Upper lobe of right lung (tissue), 1 donor: Measurements from ENCODE around the gene SAFB. TPM values are rescaled to one million over a fixed set of nuclear protein-coding genes. Genes with fewer than 3 reads are reported as not detected.

Experiments used
- ATAC-seq: fragments of 200-7000 bp; cut with Tn5 transposase; one replicate; pipeline ENCODE4 v1.9.1; 2020; ENCODE audit warnings: mild to moderate bottlenecking, moderate library complexity
- DNase-seq: peaks from one replicate; pipeline ENCODE4 v3.0.0-alpha.2; 2020
- H3K27ac ChIP-seq: fragments of 200-600 bp; one replicate; pipeline ENCODE4 v1.8.0; 2022
- H3K27me3 ChIP-seq: fragments of 200-600 bp; one replicate; pipeline ENCODE4 v1.8.0; 2022; ENCODE audit warnings: mild to moderate bottlenecking
- H3K36me3 ChIP-seq: fragments of 200-600 bp; one replicate; pipeline ENCODE4 v1.8.0; 2022
- H3K4me1 ChIP-seq: fragments of 200-600 bp; one replicate; pipeline ENCODE4 v1.8.0; 2022
- H3K4me3 ChIP-seq: fragments of 200-600 bp; one replicate; pipeline ENCODE4 v1.8.0; 2022; ENCODE audit warnings: mild to moderate bottlenecking
- H3K9me3 ChIP-seq: fragments of 200-600 bp; one replicate; pipeline ENCODE4 v1.8.0; 2022
- intact Hi-C: fragments of 100-400 bp; cut with DNase I; formaldehyde crosslinking; loops from one replicate; pipeline ENCODE4 v1.11.0; 2022
- total RNA-seq: library from RNA; stranded (reverse); fragmentation: NEBNext Ultra II Directional; extraction: Animal tissue kit (Norgen Biotek cat#: 25700); gene quantifications from one replicate; pipeline ENCODE4 v1.2.1, GENCODE V29; 2021
- TF ChIP-seq, protein P1 (sequence below): fragments of 200-600 bp; IDR thresholded peaks from one replicate; pipeline ENCODE4 v1.8.0; 2022; ENCODE audit warnings: antibody characterized with exemption
- donor health status: DM: no; HTN: yes; CAD: no; lungs with severe emphysema.

SAFB gene
- total RNA-seq, 1 donor from 2014 or later: 71.9 TPM

DNA sequence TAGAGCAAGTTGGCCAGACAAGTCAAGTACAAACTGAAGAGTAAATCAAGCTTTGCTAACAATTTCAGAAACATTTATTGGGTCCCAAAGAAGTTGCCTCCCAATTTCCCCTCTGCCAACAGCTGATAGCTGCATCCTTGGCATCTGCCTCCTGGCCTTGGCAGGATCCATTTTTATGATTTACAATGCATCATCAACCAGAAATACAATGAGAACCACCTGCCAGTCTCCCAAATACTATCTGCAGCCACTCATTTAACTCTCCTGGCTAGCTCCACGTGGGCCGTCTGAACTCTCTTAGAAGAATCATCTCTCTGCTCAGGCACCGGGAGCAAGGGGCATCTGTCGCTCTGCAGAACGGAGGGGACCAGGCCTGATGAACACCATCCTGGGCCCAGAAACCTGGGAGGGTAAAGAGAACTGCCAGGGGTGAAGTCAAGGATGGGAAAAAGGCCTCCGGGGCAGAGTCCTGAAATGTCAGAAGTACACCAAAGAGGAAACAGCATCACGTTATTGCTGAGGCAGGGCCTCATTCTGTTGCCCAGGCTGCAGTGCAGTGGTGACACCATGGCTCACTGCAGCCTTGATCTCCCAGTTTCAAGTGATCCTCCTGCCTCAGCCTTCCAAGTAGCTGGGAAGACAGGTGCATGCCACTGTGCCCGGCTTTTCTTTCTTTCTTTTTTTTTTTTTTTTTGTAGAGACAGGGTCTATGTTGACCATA, 94.5 kb downstream of the SAFB start:
- H3K9me3 ChIP-seq: no peaks in the 10 kb centered on the region
- no peaks in the 10 kb centered on the region for H3K27me3 ChIP-seq
- intact Hi-C loops: no loop called here
- TF ChIP-seq, protein P1, sequence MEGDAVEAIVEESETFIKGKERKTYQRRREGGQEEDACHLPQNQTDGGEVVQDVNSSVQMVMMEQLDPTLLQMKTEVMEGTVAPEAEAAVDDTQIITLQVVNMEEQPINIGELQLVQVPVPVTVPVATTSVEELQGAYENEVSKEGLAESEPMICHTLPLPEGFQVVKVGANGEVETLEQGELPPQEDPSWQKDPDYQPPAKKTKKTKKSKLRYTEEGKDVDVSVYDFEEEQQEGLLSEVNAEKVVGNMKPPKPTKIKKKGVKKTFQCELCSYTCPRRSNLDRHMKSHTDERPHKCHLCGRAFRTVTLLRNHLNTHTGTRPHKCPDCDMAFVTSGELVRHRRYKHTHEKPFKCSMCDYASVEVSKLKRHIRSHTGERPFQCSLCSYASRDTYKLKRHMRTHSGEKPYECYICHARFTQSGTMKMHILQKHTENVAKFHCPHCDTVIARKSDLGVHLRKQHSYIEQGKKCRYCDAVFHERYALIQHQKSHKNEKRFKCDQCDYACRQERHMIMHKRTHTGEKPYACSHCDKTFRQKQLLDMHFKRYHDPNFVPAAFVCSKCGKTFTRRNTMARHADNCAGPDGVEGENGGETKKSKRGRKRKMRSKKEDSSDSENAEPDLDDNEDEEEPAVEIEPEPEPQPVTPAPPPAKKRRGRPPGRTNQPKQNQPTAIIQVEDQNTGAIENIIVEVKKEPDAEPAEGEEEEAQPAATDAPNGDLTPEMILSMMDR: no peak
- no peak overlapping the region for H3K27ac ChIP-seq
- ATAC-seq (no peak), DNase-seq (no peak)
- no peak overlapping the region for H3K4me3 ChIP-seq
- H3K36me3 ChIP-seq: peaks cover 19% of the 10 kb centered on the region
- H3K4me1 ChIP-seq: peaks cover 13% of the 10 kb centered on the region

Other genes with a start within 250 kb of the SAFB start
- not detected for gene ZNRF4, start 167.7 kb upstream of the SAFB start, total RNA-seq
- gene TINCR, start 55.1 kb upstream of the SAFB start, total RNA-seq: 5.6 TPM
- 74.2 TPM for gene SAFB2, start 307 bp upstream of the SAFB start, total RNA-seq
- gene MICOS13, start 57.4 kb downstream of the SAFB start, total RNA-seq: 48.3 TPM
- gene HSD11B1L, start 57.9 kb downstream of the SAFB start, total RNA-seq: 6.6 TPM
- gene RPL36, start 67.2 kb downstream of the SAFB start, total RNA-seq: 564 TPM
- 79.1 TPM for gene LONP1, start 97.1 kb downstream of the SAFB start, total RNA-seq
- gene CATSPERD, start 97.6 kb downstream of the SAFB start, total RNA-seq: not detected
- gene PRR22, start 161.7 kb downstream of the SAFB start, total RNA-seq: 2.0 TPM
- 26.8 TPM for gene DUS3L, start 168.1 kb downstream of the SAFB start, total RNA-seq
- gene NRTN, start 182.0 kb downstream of the SAFB start, total RNA-seq: 2.1 TPM
- 2.7 TPM for gene FUT6, start 216.6 kb downstream of the SAFB start, total RNA-seq
- gene FUT3, start 228.4 kb downstream of the SAFB start, total RNA-seq: 17.3 TPM
- gene FUT5, start 247.5 kb downstream of the SAFB start, total RNA-seq: not detected